LNCAP (cell line): ENCODE results near the gene CD14.

Experiments
- CTCF ChIP-seq: fragments of 450-650 bp; IDR thresholded peaks from 2 replicates; pipeline ENCODE4 v1.5.1; 2017; ENCODE audit warnings: mild to moderate bottlenecking

Gene CD14

GRCh38 chr5:140631831-140632365 lies 1.1 kb downstream of the CD14 start:
- TF ChIP-seq CTCF: no peak

- TF ChIP-seq CTCF: no peak
Measured at GRCh38 chr5:140631036-140631417, 1.9 kb downstream of the CD14 start.

GRCh38 chr5:140630292-140631035 lies 2.5 kb downstream of the CD14 start:
- TF ChIP-seq CTCF: no peak

- TF ChIP-seq CTCF: no peak
Measured at GRCh38 chr5:140628711-140629110, 4.3 kb downstream of the CD14 start.

- TF ChIP-seq CTCF: no peak
Measured at GRCh38 chr5:140627972-140628371, 5.0 kb downstream of the CD14 start.

- no peak for TF ChIP-seq CTCF
Measured at GRCh38 chr5:140622301-140622700, 10.7 kb downstream of the CD14 start.

- no peak for TF ChIP-seq CTCF
Measured at GRCh38 chr5:140611020-140611521, 21.9 kb downstream of the CD14 start.
